Ovary (tissue), 3 donors: ENCODE measurements around the gene TRAPPC14.
"Not testable (repeated sequence)": the region's sequence is repeated elsewhere in the genome, so short reads cannot be mapped to it uniquely, and the experiment has no call there.

Experiments used
- CTCF ChIP-seq, 3 donors: fragments of 450-650 bp in 2 of 3; fragments of 200-600 bp in 1 of 3; IDR thresholded peaks; one replicate each; pipeline versions ENCODE4 v1.5.1 to v1.8.0; 2016 to 2022; ENCODE audit warnings: antibody characterized with exemption in 3 of 3, mild to moderate bottlenecking in 1 of 3
- EP300 ChIP-seq: sonication (generic); formaldehyde crosslinking; IDR thresholded peaks from one replicate; pipeline ENCODE4 v1.6.1; 2017; ENCODE audit warnings: antibody characterized with exemption
- POLR2A ChIP-seq: fragments of 450-650 bp; IDR thresholded peaks from one replicate; pipeline ENCODE4 v1.6.1; 2017; ENCODE audit warnings: antibody characterized with exemption, mild to moderate bottlenecking, moderate library complexity
- donor health status: DM: no; HTN: no; CAD: no.

- not testable (repeated sequence) for TF ChIP-seq CTCF (IDR thresholded peaks at IDR 0.05); POLR2A; EP300
These were observed 33.8 kb upstream of the TRAPPC14 start for GRCh38 chr7:100192281-100192862.
